NT2/D1 (cell line): ENCODE data around the gene ARMS2.

Experiments used
- SUZ12 ChIP-seq: IDR thresholded peaks from 2 replicates; pipeline ENCODE4 v1.6.1; 2011; ENCODE audit not compliant: insufficient read length, insufficient read depth; ENCODE audit errors: extremely low read depth
- YY1 ChIP-seq: IDR thresholded peaks from 2 replicates; pipeline ENCODE4 v1.6.1; 2011; ENCODE audit not compliant: insufficient read length, insufficient read depth
- ZNF274 ChIP-seq: IDR thresholded peaks from 2 replicates; pipeline ENCODE4 v1.6.1; 2011; ENCODE audit warnings: mild to moderate bottlenecking, low read depth, low read length

GRCh38 chr10:122505885-122506645 lies 51.6 kb downstream of the ARMS2 start:
- no peak for TF ChIP-seq ZNF274
- no peak for TF ChIP-seq SUZ12
- TF ChIP-seq YY1: no peak
